ENCODE results near the gene BRAF. TPM values are rescaled to one million over a fixed set of nuclear protein-coding genes. Genes with fewer than 3 reads are reported as not detected.

The BRAF gene
- total RNA-seq, 3 donors from 2014 or later (not counting 1 experiment from before 2014, with no cell fraction given), result 54.3 to 67.7 (median 64.1) TPM

DNA sequence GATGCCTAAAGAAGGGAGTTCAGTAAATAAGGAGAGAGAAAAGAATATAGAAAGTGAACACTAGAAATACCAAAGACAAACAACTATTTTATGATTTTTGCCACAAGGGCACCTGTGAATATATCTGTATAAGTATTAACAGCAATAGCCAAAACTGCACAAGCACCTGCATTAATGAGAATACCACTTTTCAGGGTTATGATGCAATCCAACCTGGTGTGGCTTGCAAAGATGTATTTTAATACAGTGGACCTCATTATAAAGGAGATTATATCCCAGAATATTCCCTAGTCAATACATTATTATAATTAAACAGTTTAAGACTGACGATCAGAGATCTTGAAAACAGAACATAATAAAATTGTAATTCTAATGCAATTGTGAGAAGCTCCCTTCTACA lies 4.0 kb downstream of the BRAF start:
- WGBS (ENCODE audit: insufficient coverage), result no CpG with 5 or more reads among the region's 1 CpG
- no peaks in the 10 kb centered on the region for H3K27me3 Mint-ChIP-seq (ENCODE audit: low read depth in 2 of 2)
- no peaks in the 10 kb centered on the region for H3K36me3 Mint-ChIP-seq
- peaks cover 6% of the 10 kb centered on the region for H3K4me1 ChIP-seq (ENCODE audit: control insufficient read depth, insufficient read depth, low read length)
- no peak overlapping the region for H3K27ac ChIP-seq (ENCODE audit: low read length)
- no peak overlapping the region for H3K4me3 Mint-ChIP-seq
- H3K9me3 Mint-ChIP-seq, result no peaks in the 10 kb centered on the region
- TF ChIP-seq, protein P1, sequence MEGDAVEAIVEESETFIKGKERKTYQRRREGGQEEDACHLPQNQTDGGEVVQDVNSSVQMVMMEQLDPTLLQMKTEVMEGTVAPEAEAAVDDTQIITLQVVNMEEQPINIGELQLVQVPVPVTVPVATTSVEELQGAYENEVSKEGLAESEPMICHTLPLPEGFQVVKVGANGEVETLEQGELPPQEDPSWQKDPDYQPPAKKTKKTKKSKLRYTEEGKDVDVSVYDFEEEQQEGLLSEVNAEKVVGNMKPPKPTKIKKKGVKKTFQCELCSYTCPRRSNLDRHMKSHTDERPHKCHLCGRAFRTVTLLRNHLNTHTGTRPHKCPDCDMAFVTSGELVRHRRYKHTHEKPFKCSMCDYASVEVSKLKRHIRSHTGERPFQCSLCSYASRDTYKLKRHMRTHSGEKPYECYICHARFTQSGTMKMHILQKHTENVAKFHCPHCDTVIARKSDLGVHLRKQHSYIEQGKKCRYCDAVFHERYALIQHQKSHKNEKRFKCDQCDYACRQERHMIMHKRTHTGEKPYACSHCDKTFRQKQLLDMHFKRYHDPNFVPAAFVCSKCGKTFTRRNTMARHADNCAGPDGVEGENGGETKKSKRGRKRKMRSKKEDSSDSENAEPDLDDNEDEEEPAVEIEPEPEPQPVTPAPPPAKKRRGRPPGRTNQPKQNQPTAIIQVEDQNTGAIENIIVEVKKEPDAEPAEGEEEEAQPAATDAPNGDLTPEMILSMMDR (IDR thresholded peaks at IDR 0.05), result no peak
- peaks cover 31 to 40% of the 10 kb centered on the region in 2 donors for H3K4me1 Mint-ChIP-seq
- no peaks in the 10 kb centered on the region for H3K9me3 ChIP-seq (ENCODE audit: control insufficient read depth, insufficient read depth, low read length)
- H3K4me3 ChIP-seq (ENCODE audit: low read length), result no peak overlapping the region
- intact Hi-C loops (cut with micrococcal nuclease), result loop anchor here (5.0 to 10.0 kb wide), 3 partner anchors 33 to 443 kb away; partner anchors contain the start of genes MKRN1 and NDUFB2
- no peaks in the 10 kb centered on the region for H3K27me3 ChIP-seq (ENCODE audit: control insufficient read depth, insufficient read depth, low read length)
- ATAC-seq, result no peak
- peak overlapping the region in 1 of 2 donors; percentile 37 for H3K27ac Mint-ChIP-seq
- DNase-seq, result no peak
- H3K36me3 ChIP-seq (ENCODE audit: control insufficient read depth, insufficient read depth, low read length), result no peaks in the 10 kb centered on the region

DNA sequence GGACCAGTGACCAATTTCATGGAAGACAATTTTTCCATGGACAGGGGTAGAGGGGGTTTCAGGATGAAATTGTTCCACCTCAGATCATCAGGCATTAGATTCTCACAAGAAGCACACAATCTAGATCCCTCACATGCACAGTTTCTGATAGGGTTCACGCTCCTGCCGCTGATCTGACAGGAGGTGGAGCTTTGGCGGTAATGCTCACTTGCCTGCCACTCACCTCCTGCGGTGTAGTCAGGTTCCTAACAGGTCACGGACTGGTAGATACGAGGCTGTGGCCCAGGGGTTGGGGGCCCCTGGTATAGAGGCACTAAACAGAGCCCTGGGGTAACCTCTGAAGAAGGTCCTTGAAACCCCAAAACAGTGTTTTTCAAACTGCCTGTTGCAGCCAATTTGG lies 6.5 kb downstream of the BRAF start:
- Histone ChIP-seq H3K36me3 (ENCODE audit: control insufficient read depth, insufficient read depth, low read length) (no peaks in the 10 kb centered on the region), H3K4me3 (ENCODE audit: low read length) (no peak overlapping the region), H3K4me1 (ENCODE audit: control insufficient read depth, insufficient read depth, low read length) (no peaks in the 10 kb centered on the region), H3K9me3 (ENCODE audit: control insufficient read depth, insufficient read depth, low read length) (no peaks in the 10 kb centered on the region), H3K27ac (ENCODE audit: low read length) (no peak overlapping the region), H3K27me3 (ENCODE audit: control insufficient read depth, insufficient read depth, low read length) (no peaks in the 10 kb centered on the region)
- Mint-ChIP-seq H3K36me3 (no peaks in the 10 kb centered on the region), H3K27ac (no peak overlapping the region), H3K9me3 (no peaks in the 10 kb centered on the region), H3K4me1 (peaks cover 32 to 35% of the 10 kb centered on the region in 2 donors), H3K4me3 (no peak overlapping the region), H3K27me3 (ENCODE audit: low read depth in 2 of 2) (no peaks in the 10 kb centered on the region)
- intact Hi-C loops (cut with micrococcal nuclease), result no loop called here
- 96% methylated on average over 6 of the region's 6 CpGs for WGBS (ENCODE audit: insufficient coverage)
- TF ChIP-seq, protein P1 (IDR thresholded peaks at IDR 0.05), result no peak
- DNase-seq (no peak), ATAC-seq (no peak)

DNA sequence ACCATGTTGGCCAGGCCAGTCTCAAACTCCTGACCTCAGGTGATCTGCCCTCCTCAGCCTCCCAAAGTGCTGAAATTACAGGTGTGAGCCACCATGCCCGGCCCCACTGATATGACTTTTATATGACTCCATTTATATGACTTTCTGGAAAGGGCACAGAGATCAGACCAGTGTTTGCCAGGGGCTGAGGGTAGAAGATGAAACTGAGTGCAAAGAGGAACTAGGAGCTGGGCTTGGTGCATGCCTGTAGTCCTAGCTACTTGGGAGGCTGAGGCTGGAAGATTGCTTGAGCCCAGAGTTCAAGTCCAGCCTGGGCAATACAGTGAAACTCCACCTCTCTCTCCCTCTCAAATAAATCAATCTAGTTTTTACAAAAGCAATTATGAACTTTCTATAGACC lies 7.5 kb downstream of the BRAF start:
- H3K27me3 ChIP-seq (ENCODE audit: control insufficient read depth, insufficient read depth, low read length), result no peaks in the 10 kb centered on the region
- Mint-ChIP-seq H3K4me1 (peaks cover 42 to 44% of the 10 kb centered on the region in 2 donors), H3K27ac (no peak overlapping the region), H3K9me3 (no peaks in the 10 kb centered on the region), H3K36me3 (no peaks in the 10 kb centered on the region), H3K4me3 (no peak overlapping the region), H3K27me3 (ENCODE audit: low read depth in 2 of 2) (no peaks in the 10 kb centered on the region)
- ATAC-seq, result no peak
- no peak overlapping the region for H3K4me3 ChIP-seq (ENCODE audit: low read length)
- H3K4me1 ChIP-seq (ENCODE audit: control insufficient read depth, insufficient read depth, low read length), result no peaks in the 10 kb centered on the region
- intact Hi-C loops (cut with micrococcal nuclease), result no loop called here
- H3K36me3 ChIP-seq (ENCODE audit: control insufficient read depth, insufficient read depth, low read length), result no peaks in the 10 kb centered on the region
- TF ChIP-seq, protein P1 (IDR thresholded peaks at IDR 0.05), result no peak
- no peaks in the 10 kb centered on the region for H3K9me3 ChIP-seq (ENCODE audit: control insufficient read depth, insufficient read depth, low read length)
- 100% methylated on average over 1 of the region's 1 CpG for WGBS (ENCODE audit: insufficient coverage)
- DNase-seq, result no peak
- H3K27ac ChIP-seq (ENCODE audit: low read length), result no peak overlapping the region

DNA sequence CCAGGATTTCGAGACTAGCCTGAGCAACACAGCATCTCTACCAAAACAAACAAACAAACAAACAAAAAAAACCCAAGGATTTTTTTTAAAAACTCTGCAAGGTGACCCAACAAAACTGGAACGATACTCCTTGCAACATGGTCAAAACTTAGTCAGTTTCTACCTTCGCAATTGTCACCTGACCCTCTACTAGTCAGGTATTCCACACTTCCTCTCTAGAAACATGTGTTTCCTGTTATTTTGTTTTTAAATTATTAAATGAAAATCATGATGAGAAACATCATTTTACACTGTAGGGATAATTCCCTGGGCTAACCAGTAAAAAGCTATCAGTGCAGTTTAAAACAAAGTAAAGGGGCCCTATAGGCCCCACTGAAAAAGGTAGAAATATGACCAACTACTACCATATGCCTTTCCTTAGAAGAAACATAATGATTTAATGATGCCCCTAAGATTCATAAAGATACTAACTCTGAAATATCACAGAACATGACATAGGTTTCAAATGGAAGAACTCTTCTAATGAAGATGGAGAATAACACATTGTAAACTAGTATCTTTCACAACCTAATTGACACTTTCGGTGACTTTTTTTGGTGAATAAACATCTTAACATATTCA lies 8.7 kb downstream of the BRAF start:
- 73% methylated on average over 4 of the region's 4 CpGs for WGBS (ENCODE audit: insufficient coverage)
- H3K9me3 ChIP-seq (ENCODE audit: control insufficient read depth, insufficient read depth, low read length), result no peaks in the 10 kb centered on the region
- intact Hi-C loops (cut with micrococcal nuclease), result no loop called here
- no peaks in the 10 kb centered on the region for H3K36me3 ChIP-seq (ENCODE audit: control insufficient read depth, insufficient read depth, low read length)
- peaks cover 45 to 51% of the 10 kb centered on the region in 2 donors for H3K4me1 Mint-ChIP-seq
- no peak overlapping the region for H3K27ac ChIP-seq (ENCODE audit: low read length)
- ATAC-seq (no peak), DNase-seq (no peak)
- no peaks in the 10 kb centered on the region for H3K27me3 Mint-ChIP-seq (ENCODE audit: low read depth in 2 of 2)
- no peak overlapping the region for H3K4me3 Mint-ChIP-seq
- TF ChIP-seq, protein P1 (IDR thresholded peaks at IDR 0.05), result no peak
- peak overlapping the region in 1 of 2 donors; percentile 47 for H3K27ac Mint-ChIP-seq
- no peaks in the 10 kb centered on the region for H3K36me3 Mint-ChIP-seq
- no peaks in the 10 kb centered on the region for H3K4me1 ChIP-seq (ENCODE audit: control insufficient read depth, insufficient read depth, low read length)
- no peak overlapping the region for H3K4me3 ChIP-seq (ENCODE audit: low read length)
- no peaks in the 10 kb centered on the region for H3K9me3 Mint-ChIP-seq
- H3K27me3 ChIP-seq (ENCODE audit: control insufficient read depth, insufficient read depth, low read length), result no peaks in the 10 kb centered on the region
